B cell (primary cell): Measurements from ENCODE around the gene SLC25A21. TPM values are rescaled to one million over a fixed set of nuclear protein-coding genes. Genes with fewer than 3 reads are reported as not detected.

ENCODE experiments used
- ATAC-seq: fragments of 200-7000 bp; cut with Tn5 transposase; one replicate; pipeline ENCODE4 v1.10.0; 2021; ENCODE audit warnings: low read depth, mild to moderate bottlenecking, moderate number of reproducible peaks, moderate library complexity
- CTCF ChIA-PET: fragments of 350-600 bp; sonication (Branson Sonifier 250); formaldehyde crosslinking; loops from one replicate; lab custom pipeline; 2021; ENCODE audit warnings: antibody characterized with exemption, inconsistent platforms; lab: Charles Lee
- POLR2A ChIA-PET: fragments of 350-600 bp; sonication (Branson Sonifier 250); formaldehyde crosslinking; loops from one replicate; lab custom pipeline; 2021; ENCODE audit warnings: antibody characterized with exemption; lab: Charles Lee
- DNase-seq: peaks from one replicate; pipeline ENCODE4 v3.0.0; 2013
- H2AFZ ChIP-seq: 2 replicates; pipeline ENCODE4 v1.6.1; 2012; ENCODE audit warnings: mild to moderate bottlenecking, low read depth, low read length; ENCODE audit not compliant: insufficient read depth, poor library complexity, severe bottlenecking
- H3K27ac ChIP-seq, 2 donors: 1 replicate in 1 of 2; 2 replicates in 1 of 2; pipeline ENCODE4 v1.5.1; 2012 to 2013; ENCODE audit warnings: low read length in 2 of 2, mild to moderate bottlenecking in 2 of 2, moderate library complexity in 1 of 2
- H3K27me3 ChIP-seq, 4 experiments: fragments of 200-600 bp in 1 of 4; sonication (generic) in 1 of 4; replicated peaks in 1 of 4; 1 replicate in 2 of 4; 2 replicates in 2 of 4; pipeline versions ENCODE4 v1.6.1 to v1.7.0; 2013 to 2016; ENCODE audit warnings: low read length in 3 of 4, mild to moderate bottlenecking in 2 of 4, mixed read lengths in 1 of 4, moderate library complexity in 1 of 4; ENCODE audit not compliant: insufficient read depth in 4 of 4, control insufficient read depth in 3 of 4; ENCODE audit errors: control extremely low read depth in 1 of 4
- H3K36me3 ChIP-seq, 2 experiments: replicated peaks in 1 of 2; 1 replicate in 1 of 2; 2 replicates in 1 of 2; pipeline versions ENCODE4 v1.6.1 to v1.7.1; 2013; ENCODE audit warnings: low read length in 1 of 2; ENCODE audit not compliant: insufficient read depth in 2 of 2, control insufficient read depth in 1 of 2; ENCODE audit errors: control extremely low read depth in 1 of 2, extremely low read depth in 1 of 2
- H3K4me1 ChIP-seq, 2 donors: fragments of 200-600 bp in 1 of 2; sonication (generic) in 1 of 2; 1 replicate in 1 of 2; 2 replicates in 1 of 2; pipeline versions ENCODE4 v1.5.1 to v1.6.1; 2013 to 2017; ENCODE audit warnings: low read length in 2 of 2; ENCODE audit not compliant: control insufficient read depth in 2 of 2, insufficient read depth in 2 of 2
- H3K4me2 ChIP-seq: replicated peaks from 2 replicates; pipeline ENCODE3; 2012; ENCODE audit warnings: mild to moderate bottlenecking, low read depth, low read length; ENCODE audit not compliant: poor library complexity, severe bottlenecking
- H3K4me3 ChIP-seq, 5 experiments: fragments of 200-600 bp in 1 of 5; sonication (generic) in 1 of 5; 1 replicate in 3 of 5; 2 replicates in 2 of 5; pipeline versions ENCODE4 v1.5.1 to v1.7.0; 2011 to 2016; ENCODE audit warnings: low read length in 4 of 5, mild to moderate bottlenecking in 4 of 5, low read depth in 2 of 5, control low read depth in 1 of 5, moderate library complexity in 1 of 5; ENCODE audit not compliant: insufficient read depth in 1 of 5; ENCODE audit errors: control extremely low read depth in 1 of 5, extremely low read depth in 1 of 5
- H3K79me2 ChIP-seq: fragments of 200-600 bp; sonication (generic); one replicate; pipeline ENCODE4 v1.6.0; 2016; ENCODE audit warnings: low read length; ENCODE audit not compliant: control insufficient read depth, insufficient read depth
- H3K9ac ChIP-seq: fragments of 200-600 bp; sonication (generic); 2 replicates; pipeline ENCODE4 v1.6.1; 2017; ENCODE audit warnings: mild to moderate bottlenecking, low read length, moderate library complexity
- H3K9me3 ChIP-seq, 3 donors: one replicate each; pipeline versions ENCODE4 v1.6.1 to v1.7.1; 2013; ENCODE audit warnings: low read length in 2 of 3; ENCODE audit not compliant: control insufficient read depth in 2 of 3, insufficient read depth in 1 of 3; ENCODE audit errors: control extremely low read depth in 1 of 3
- H4K20me1 ChIP-seq: 2 replicates; pipeline ENCODE4 v1.6.0; 2012; ENCODE audit warnings: mild to moderate bottlenecking, low read length; ENCODE audit not compliant: insufficient read depth, control insufficient read depth, poor library complexity, severe bottlenecking
- H3K27ac Mint-ChIP-seq: one replicate; pipeline ENCODE4 v1.8.0; 2021; ENCODE audit warnings: mixed read lengths
- H3K27me3 Mint-ChIP-seq: one replicate; pipeline ENCODE4 v1.8.0; 2021; ENCODE audit warnings: mixed read lengths
- H3K4me1 Mint-ChIP-seq: one replicate; pipeline ENCODE4 v1.8.0; 2021; ENCODE audit warnings: mixed read lengths
- H3K4me3 Mint-ChIP-seq: one replicate; pipeline ENCODE4 v1.8.0; 2021; ENCODE audit warnings: mixed read lengths
- H3K9me3 Mint-ChIP-seq: one replicate; pipeline ENCODE4 v1.8.0; 2022; ENCODE audit warnings: mixed read lengths; ENCODE audit not compliant: insufficient read depth
- CTCF ChIP-seq: fragments of 200-600 bp; IDR thresholded peaks from one replicate; pipeline ENCODE4 v1.8.0; 2022; ENCODE audit warnings: antibody characterized with exemption, mild to moderate bottlenecking
- EZH2 ChIP-seq: IDR thresholded peaks from 2 replicates; pipeline ENCODE4 v1.6.1; 2012; ENCODE audit warnings: borderline replicate concordance, low read depth, mild to moderate bottlenecking, moderate library complexity, low read length; ENCODE audit not compliant: insufficient read depth, poor library complexity, severe bottlenecking
- WGBS: methylation state at CpG from one replicate; pipeline ENCODE4 v1.1.5; 2013; ENCODE audit warnings: missing lambda C conversion rate; ENCODE audit not compliant: insufficient coverage; 5-methylcytosine and 5-hydroxymethylcytosine counted together
- intact Hi-C: fragments of 100-400 bp; cut with micrococcal nuclease; formaldehyde crosslinking; loops from one replicate; pipeline ENCODE4 v1.10.0; 2022
- polyA plus RNA-seq: library from polyadenylated mRNA; depleted of rRNA; stranded (reverse); fragments of >200 nt; gene quantifications from 2 replicates; pipeline ENCODE4 v1.2.3, GENCODE V29; 2012
- total RNA-seq, 2 donors: library from RNA; stranded (reverse); fragments of 120-200 nt in 1 of 2; gene quantifications; 1 replicate in 1 of 2; 2 replicates in 1 of 2; pipeline versions ENCODE4 v1.2.3 to v1.2.4, GENCODE V29; 2013 to 2022

The SLC25A21 gene
- total and polyA plus RNA-seq, 2 donors (not counting 1 experiment from before 2014, with no cell fraction given): not detected

- DNase-seq (no peak), ATAC-seq (no peak)
- H3K9me3 Mint-ChIP-seq: no peaks in the 10 kb centered on the region
- no peaks in the 10 kb centered on the region for H3K4me1 ChIP-seq
- H3K4me2 ChIP-seq: no peak overlapping the region
- no peaks in the 10 kb centered on the region for H3K36me3 ChIP-seq
- H3K27me3 Mint-ChIP-seq: no peaks in the 10 kb centered on the region
- H4K20me1 ChIP-seq: no peaks in the 10 kb centered on the region
- no peaks in the 10 kb centered on the region for H3K79me2 ChIP-seq
- intact Hi-C loops: no loop called here
- H3K4me3 Mint-ChIP-seq: no peak overlapping the region
- H3K9ac ChIP-seq: no peak overlapping the region
- H3K27ac ChIP-seq: no peak overlapping the region
- POLR2A ChIA-PET: no interaction called here
- no peak overlapping the region for H3K4me3 ChIP-seq
- no peaks in the 10 kb centered on the region for H3K27me3 ChIP-seq
- H2AFZ ChIP-seq: no peak overlapping the region
- CTCF ChIA-PET: no interaction called here
- no peak overlapping the region for H3K27ac Mint-ChIP-seq
- no peak for TF ChIP-seq EZH2
- no peak for TF ChIP-seq CTCF
- H3K4me1 Mint-ChIP-seq: no peaks in the 10 kb centered on the region
- H3K9me3 ChIP-seq: no peaks in the 10 kb centered on the region
Observed at GRCh38 chr14:36955376-36955775, 217.0 kb downstream of the SLC25A21 start.

GRCh38 chr14:36952689-36953088, 219.7 kb downstream of the SLC25A21 start:
- H3K27ac Mint-ChIP-seq: no peak overlapping the region
- H3K9me3 ChIP-seq: no peaks in the 10 kb centered on the region
- WGBS: 100% methylated on average over 1 of the region's 3 CpGs
- no peaks in the 10 kb centered on the region for H4K20me1 ChIP-seq
- H3K9ac ChIP-seq: no peak overlapping the region
- H3K4me3 ChIP-seq: no peak overlapping the region
- no peak overlapping the region for H2AFZ ChIP-seq
- peaks cover 4% of the 10 kb centered on the region for H3K27me3 Mint-ChIP-seq
- POLR2A ChIA-PET: no interaction called here
- no peaks in the 10 kb centered on the region for H3K4me1 Mint-ChIP-seq
- no peaks in the 10 kb centered on the region for H3K9me3 Mint-ChIP-seq
- no peaks in the 10 kb centered on the region for H3K79me2 ChIP-seq
- no peak overlapping the region for H3K4me3 Mint-ChIP-seq
- DNase-seq (no peak), ATAC-seq (no peak)
- intact Hi-C loops: no loop called here
- no peak overlapping the region for H3K4me2 ChIP-seq
- H3K4me1 ChIP-seq: no peaks in the 10 kb centered on the region
- no peaks in the 10 kb centered on the region for H3K27me3 ChIP-seq
- no peak overlapping the region for H3K27ac ChIP-seq
- TF ChIP-seq EZH2: no peak
- CTCF ChIA-PET: interaction anchor here (1.0 to 3.0 kb wide), 2 partner anchors 11 to 13 kb away, joined by 3 to 12 read pairs; no protein-coding TSS in a partner anchor
- H3K36me3 ChIP-seq: no peaks in the 10 kb centered on the region
